NCI-H524 treated with DMSO at 0.1 percent for 48 hours (cell line): ENCODE results near the gene FXN.
"Not testable (repeated sequence)": the region's sequence is repeated elsewhere in the genome, so short reads cannot be mapped to it uniquely, and the experiment has no call there.

Experiments used
- DNase-seq: peaks from one replicate; lab custom pipeline; 2025; lab: John Stamatoyannopoulos, UW

FXN gene

GRCh38 chr9:69070201-69070600 lies 34.6 kb downstream of the FXN start:
- DNase-seq, result no peak

GRCh38 chr9:69071059-69071458 lies 35.5 kb downstream of the FXN start:
- no peak for DNase-seq

GRCh38 chr9:69073103-69073502 lies 37.6 kb downstream of the FXN start:
- no peak for DNase-seq

- no peak for DNase-seq
These were observed 39.2 kb downstream of the FXN start for GRCh38 chr9:69074801-69075200.

GRCh38 chr9:69076550-69076949 lies 41.0 kb downstream of the FXN start:
- no peak for DNase-seq

GRCh38 chr9:69078069-69078468 lies 42.5 kb downstream of the FXN start:
- no peak for DNase-seq

- no peak for DNase-seq
These were observed 43.0 kb downstream of the FXN start for GRCh38 chr9:69078581-69078980.

GRCh38 chr9:69079186-69079585 lies 43.6 kb downstream of the FXN start:
- DNase-seq, result no peak

- DNase-seq, result no peak
These were observed 45.7 kb downstream of the FXN start for GRCh38 chr9:69081261-69081660.

- no peak for DNase-seq
These were observed 47.8 kb downstream of the FXN start for GRCh38 chr9:69083321-69083720.

- DNase-seq, result no peak
These were observed 50.2 kb downstream of the FXN start for GRCh38 chr9:69085569-69086283.

- no peak for DNase-seq
These were observed 50.8 kb downstream of the FXN start for GRCh38 chr9:69086312-69086711.

- DNase-seq, result no peak
These were observed 51.2 kb downstream of the FXN start for GRCh38 chr9:69086769-69087168.

- DNase-seq, result no peak
These were observed 53.5 kb downstream of the FXN start for GRCh38 chr9:69089082-69089481.

- DNase-seq, result no peak
These were observed 53.9 kb downstream of the FXN start for GRCh38 chr9:69089491-69089890.

GRCh38 chr9:69090140-69090750 lies 54.7 kb downstream of the FXN start:
- no peak for DNase-seq

- no peak for DNase-seq
These were observed 55.4 kb downstream of the FXN start for GRCh38 chr9:69090946-69091345.

- no peak for DNase-seq
These were observed 58.0 kb downstream of the FXN start for GRCh38 chr9:69093471-69094103.

- not testable (repeated sequence) for DNase-seq
These were observed 59.0 kb downstream of the FXN start for GRCh38 chr9:69094361-69095135.

- DNase-seq, result no peak
These were observed 61.5 kb downstream of the FXN start for GRCh38 chr9:69097064-69097463.

GRCh38 chr9:69097923-69098593 lies 62.5 kb downstream of the FXN start:
- no peak for DNase-seq

GRCh38 chr9:69103348-69103996 lies 67.9 kb downstream of the FXN start:
- DNase-seq, result not testable (repeated sequence)
